COLO829 (cell line): ENCODE results near the gene SPATS2.
"Not testable (repeated sequence)": the region's sequence is repeated elsewhere in the genome, so short reads cannot be mapped to it uniquely, and the experiment has no call there.

ENCODE experiments used
- DNase-seq: peaks from one replicate; pipeline ENCODE4 v3.0.0; 2012; ENCODE audit warnings: low spot score

The SPATS2 gene

DNA sequence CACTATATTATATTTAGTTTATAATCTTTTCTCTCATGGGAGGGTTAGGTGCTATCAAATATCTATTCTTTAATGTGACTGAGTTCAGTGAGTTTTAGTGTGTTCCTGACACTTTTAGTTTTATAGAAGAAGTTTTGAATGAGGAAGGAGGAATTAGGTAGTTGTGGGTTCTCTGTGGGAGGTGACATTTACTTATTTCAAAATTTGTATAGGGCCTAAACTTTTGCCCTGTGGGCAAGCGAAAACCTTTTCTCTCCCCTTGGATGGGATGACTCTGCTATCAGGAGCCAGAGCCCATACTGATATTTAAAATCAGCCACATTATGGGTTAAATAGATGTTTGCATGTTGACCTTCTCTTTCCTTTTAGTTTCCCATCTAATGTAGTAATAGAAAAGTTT lies 43.6 kb downstream of the SPATS2 start:
- no peak for DNase-seq

DNA sequence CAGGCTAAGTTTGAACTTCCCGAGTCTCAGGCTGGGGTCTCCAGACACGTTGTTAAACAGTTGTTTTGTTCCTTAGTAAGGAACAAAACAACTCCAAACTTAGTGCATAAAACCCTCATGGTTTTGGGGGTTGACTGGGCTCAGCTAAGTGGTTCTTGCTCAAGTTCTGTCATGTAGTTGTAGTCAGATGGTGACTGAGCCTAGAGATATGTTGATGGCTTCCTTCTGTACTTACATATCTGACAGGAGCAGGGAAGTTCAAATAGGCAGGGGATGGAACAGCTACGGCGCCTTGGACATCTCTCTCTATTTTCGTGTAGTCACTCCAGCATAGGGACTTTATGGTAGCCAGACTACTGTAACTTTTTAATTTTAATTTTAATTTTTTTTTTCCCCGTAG lies 45.7 kb downstream of the SPATS2 start:
- no peak for DNase-seq

DNA sequence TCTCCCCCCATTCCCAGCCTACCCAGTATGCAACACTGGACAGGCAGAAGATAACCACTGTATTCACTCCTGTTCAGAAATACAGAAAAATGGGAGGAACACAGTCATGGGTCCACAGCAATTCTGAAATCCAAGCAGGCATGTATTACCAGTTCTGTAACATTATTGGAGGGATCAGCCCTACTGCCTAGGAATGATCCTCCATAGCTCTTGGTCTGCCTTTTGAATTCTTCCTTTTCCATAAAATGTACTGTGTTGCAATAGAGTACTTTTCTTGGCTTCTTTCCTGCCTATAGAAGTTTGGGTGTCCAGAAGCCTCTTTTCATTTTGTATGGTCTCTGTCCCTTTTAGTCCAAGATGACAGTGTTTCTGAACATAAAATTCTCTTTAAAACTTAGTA lies 46.5 kb downstream of the SPATS2 start:
- DNase-seq = no peak

DNA sequence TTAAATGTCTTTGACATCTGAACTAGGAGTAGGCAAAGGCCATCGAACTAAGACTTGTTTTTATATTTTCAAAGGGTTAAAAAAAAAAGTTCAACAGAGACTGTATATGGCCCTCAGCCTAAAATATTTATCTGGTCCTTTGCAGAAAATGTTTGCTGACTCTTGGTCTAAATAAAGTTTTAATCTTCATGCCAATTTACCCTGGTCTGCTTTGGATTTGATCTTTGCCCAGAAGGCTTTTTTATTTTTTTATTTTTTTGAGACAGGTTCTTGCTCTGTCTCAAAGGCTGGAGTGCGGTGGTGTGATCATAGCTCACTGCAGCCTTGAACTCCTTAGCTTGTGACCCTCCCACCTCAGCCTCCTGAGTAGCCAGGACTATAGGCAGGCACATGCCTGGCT lies 47.1 kb downstream of the SPATS2 start:
- no peak for DNase-seq

DNA sequence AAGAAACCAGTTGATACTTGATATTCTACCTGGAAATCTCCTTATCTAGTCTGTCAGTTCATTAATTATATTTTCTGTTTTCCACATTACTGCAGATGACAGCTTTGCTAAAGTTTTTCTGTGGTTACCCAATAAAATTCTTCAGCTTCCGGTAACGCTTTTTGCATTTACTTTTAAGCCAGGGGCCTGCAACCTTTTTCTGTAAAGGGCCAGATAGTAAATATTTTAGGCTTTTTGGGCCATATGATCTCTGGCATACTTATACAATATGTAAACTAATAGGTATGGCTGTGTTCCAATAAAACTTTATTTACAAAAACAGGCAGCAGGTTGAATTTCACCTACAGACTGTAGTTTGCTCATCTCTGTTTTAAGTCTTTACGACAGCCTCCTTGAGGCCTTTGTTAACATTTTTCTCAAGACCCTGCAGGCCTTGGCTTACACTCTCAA lies 48.3 kb downstream of the SPATS2 start:
- DNase-seq = no peak

DNA sequence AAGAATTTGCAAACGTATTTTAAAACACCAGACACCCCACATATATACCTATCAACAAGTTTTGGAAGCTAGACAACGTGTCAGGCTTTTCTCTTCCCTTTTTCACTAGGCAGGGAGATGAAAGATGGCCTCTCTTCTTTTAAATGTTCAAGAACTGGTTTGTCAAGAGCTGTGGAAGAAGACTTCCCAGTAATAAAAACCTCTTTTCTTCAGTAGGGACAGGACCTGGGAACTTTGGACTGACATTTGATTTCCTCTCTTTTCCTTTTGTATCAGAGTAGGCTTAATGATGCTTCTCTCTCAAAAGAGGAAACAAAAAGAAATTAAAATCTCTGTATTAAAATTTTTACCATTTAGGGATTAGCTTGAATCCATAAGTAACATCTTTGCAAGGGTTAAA lies 49.6 kb downstream of the SPATS2 start:
- no peak for DNase-seq

DNA sequence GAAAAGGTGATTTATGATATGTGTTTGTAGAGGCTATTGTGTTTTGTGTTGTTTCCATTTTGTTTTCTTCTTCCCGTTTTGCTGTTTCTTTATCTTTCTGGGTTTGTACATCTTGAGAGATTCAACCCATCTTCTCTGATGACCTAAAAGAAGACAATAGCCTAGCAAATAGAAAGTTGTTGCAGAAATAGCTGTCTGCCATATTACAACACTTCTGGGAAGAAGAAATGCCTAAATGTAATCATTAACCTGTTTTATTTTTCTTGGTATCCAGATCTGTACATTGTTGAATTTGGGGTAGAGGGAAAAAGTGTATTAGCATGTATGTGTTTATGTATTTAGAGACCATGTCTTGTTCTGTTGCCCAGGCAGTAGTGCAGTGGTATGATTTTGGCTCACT lies 50.3 kb downstream of the SPATS2 start:
- DNase-seq = no peak

DNA sequence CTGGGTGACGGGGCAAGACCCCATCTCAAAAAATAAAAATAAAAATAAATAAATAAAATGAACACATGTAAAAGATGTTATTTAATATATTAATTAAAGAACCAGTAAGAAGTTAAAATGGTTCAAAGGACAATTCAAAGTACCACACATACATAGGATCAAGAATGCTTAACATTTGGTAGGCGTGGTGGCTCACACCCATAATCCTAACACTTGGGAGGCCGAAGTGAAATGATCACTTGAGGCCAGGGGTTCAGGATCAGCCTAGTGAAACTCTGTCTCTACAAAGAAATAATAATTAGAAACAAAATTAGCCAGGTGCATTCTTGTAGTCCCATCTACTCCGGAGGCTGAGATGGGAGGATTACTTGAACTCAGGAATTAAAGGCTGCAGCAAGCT lies 53.3 kb downstream of the SPATS2 start:
- no peak for DNase-seq

DNA sequence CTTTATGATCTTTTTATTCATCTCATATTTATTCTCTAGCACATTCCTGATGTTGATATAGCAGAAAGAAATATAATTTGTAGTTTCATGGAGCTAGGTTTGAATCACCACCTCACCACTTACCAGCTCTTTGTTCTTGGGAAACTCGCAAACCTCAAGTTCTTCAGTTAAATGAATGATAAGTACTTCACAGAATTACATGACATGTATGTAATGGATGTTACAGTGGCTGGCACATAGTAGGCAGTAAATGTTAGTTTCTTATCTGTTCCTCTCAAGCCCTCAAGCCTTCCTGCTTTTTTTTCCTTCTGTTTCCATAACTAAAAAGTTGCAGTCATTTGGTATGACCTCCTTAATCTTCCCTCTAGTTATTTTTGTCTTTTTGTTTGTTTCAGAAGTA lies 54.9 kb downstream of the SPATS2 start:
- no peak for DNase-seq

DNA sequence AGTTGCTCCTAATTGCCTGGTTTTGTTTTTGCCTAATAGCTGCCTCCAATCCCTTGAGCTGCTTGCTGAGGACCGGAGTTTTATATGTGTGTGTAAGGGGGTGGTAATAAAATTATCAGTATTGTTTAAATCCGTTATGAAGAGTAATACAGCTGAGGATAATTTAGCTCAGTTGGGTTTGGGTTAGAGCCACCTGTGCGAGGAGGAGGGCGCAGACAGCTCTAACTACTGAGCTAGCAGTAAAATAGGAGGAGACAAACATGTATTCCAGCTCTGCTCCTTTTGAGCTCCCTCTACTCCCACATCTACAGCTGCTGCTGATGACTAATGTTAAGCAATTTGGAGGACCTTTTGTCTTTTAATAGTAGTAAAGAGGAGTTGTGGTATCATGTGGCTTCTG lies 61.5 kb downstream of the SPATS2 start:
- peak; percentile 68 for DNase-seq

DNA sequence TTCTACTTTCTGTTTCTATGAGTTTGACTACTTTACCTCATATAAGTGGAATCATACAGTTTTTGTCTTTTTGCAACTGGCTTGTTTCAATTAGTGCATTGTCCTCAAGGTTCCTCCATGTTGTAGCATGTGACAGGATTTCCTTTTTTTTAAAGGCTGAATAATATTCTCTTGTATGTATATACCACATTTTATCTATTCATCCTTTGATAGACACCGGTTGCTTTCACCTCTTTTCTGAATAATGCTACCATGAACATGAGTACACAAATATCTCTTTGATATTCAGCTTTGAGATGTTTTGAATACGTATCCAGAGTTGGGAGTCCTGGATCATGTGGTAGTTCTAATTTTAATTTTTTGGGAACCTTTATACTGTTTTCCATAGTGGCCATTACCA lies 65.4 kb downstream of the SPATS2 start:
- DNase-seq = peak; percentile 76

DNA sequence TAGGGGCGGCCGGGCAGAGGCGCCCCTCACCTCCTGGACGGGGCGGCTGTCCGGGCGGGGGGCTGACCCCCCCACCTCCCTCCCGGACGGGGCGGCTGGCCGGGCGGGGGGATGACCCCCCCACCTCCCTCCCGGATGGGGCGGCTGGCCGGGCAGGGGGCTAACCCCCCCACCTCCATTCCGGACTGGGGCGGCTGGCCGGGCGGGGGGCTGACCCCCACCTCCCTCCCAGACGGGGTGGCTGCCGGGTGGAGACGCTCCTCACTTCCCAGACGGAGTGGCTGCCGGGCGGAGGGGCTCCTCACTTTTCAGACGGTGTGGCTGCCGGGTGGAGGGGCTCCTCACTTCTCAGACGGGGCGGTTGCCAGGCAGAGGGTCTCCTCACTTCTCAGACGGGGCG lies 69.5 kb downstream of the SPATS2 start:
- not testable (repeated sequence) for DNase-seq

DNA sequence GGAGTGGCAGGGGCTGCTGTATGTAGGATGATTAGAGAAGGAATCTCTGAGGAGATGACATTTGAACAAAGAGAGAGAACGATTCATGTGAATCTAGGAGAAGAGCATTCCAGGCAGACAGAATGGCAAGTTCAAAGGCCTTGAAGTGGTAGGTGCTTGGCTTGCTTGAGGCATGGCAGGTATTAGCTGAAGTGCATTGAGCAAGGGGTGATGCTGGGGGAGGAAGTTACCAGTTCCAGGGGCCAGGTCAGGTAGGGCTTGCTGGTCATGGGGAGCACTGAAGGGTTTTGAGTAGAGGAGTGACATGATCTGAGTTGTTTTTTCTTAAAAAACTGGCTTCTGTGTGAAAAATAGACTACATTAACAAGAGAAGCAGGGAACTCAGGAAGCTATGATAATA lies 71.8 kb downstream of the SPATS2 start:
- no peak for DNase-seq

DNA sequence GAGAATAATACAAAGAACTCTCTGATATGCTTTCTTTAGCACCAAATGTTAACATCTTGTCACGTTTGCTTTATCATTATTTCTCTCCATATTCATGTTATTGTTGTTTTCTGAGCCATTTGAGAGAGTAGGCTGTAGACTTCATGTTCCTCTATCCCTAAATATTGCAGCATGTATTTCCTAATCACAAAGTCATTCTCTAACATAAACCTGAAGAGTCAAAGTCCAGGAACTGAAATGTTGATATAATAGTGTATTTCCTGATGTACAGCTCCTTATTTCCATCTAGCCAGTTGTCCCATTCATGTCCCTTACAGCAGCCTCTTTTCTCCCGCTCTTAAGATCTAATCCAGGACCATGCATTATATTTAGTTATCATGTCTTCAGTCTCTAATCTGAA lies 72.8 kb downstream of the SPATS2 start:
- no peak for DNase-seq

DNA sequence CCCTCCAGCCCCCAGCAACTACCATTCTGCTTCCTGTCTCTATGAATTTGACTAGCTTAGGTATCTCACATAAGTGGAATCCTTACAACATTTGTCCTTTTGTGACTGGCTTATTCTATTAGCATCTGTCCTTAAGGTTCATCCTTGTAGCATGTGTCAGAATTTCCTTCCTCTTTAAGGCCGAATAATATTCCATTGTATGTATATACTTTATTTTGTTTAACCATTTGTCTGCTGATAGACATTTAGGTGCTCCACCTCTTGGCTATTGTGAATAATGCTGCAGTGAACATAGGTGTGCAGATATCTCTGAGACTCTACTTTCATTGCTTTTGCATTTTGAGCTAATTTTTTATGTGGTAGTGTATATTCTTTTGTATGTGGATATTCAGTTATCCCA lies 75.7 kb downstream of the SPATS2 start:
- no peak for DNase-seq

DNA sequence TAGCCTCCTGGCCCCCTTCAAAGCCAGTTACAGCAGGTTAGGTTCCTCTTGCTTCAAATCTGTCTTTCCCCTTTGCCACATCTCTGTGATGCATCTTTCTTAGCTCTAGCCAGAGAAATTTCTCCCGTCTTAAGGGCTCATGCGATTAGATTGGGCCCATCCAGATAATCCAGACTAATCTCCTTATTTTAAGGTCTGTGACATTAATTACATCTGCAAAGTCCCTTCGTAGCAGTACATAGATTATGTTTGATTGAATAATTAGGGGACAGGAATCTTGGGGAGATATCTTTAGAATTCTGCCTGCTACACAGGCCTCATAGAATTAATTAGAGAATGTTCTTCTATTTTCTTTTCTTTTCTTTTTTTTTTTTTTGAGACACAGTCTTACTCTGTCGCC lies 79.3 kb downstream of the SPATS2 start:
- no peak for DNase-seq

DNA sequence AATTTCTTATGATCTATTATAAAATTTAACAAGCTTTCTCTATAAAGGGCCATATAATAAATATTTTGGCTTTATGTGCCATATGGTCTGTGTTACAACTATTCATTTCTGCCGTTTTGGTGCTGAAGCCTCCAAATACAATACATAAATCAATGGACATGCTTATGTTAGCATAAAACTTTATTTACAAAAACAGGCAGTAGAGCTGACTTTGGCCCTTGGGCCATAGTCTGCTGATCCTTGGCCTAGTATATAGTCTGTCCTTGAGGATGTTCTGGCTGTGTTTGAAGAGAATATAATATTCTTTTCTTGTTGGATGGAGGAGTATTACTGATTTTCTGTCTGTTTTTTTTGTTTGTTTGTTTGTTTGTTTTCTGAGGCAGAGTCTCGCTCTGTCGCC lies 81.6 kb downstream of the SPATS2 start:
- no peak for DNase-seq

DNA sequence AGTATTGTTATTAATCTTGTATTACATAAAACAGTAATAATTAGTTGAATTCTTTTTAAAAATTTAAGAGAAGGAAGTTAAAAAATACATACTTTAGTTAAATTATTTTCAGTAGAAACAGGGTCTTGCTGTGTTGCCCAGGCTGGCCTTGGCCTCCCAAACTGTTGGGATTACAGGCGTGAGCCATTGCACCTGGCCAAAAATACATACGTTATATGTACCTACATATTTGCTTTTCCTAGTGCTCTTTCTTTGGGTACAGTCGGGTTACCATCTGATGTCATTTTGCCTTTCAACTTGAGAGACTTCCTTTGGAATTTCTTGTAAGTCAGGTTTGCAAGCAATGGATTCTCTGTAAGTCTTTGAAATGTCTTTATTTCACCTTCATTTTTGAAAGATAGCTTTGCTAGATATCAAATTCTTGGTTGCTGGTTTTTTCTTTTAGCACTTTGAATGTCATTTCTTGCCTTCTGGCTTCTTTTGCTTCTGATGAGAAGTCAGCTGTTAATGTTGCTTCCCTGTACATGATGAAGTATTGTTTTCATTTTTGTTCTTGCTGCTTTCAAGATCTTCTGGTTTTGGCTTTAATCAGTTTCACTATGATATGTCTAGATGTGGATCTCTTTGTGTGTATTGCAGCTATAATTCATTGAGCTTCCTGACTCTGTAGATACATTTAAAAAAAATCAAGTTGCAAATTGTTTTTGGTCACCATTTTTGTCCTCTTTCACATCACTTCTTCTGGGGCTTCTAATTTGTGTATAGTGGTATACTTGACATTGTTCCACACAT lies 84.4 kb downstream of the SPATS2 start:
- DNase-seq = no peak

DNA sequence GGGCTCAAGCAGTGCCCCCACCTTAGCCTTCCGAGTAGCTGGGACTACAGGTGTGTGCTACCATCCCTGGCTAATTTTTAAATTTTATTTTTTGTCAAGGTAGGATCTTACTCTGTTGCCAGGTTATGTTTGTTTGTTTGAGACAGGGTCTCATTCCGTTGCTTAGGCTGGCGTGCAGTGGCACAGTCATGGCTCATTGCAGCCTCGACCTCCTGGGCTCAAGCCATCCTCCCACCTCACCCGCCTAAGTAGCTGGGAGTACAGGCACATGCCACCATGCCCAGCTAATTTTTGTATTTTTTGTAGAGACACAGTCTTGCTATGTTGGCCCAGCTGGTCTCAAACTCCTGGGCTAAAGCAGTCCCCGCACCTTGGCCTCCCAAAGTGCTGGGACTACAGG lies 88.2 kb downstream of the SPATS2 start:
- no peak for DNase-seq

DNA sequence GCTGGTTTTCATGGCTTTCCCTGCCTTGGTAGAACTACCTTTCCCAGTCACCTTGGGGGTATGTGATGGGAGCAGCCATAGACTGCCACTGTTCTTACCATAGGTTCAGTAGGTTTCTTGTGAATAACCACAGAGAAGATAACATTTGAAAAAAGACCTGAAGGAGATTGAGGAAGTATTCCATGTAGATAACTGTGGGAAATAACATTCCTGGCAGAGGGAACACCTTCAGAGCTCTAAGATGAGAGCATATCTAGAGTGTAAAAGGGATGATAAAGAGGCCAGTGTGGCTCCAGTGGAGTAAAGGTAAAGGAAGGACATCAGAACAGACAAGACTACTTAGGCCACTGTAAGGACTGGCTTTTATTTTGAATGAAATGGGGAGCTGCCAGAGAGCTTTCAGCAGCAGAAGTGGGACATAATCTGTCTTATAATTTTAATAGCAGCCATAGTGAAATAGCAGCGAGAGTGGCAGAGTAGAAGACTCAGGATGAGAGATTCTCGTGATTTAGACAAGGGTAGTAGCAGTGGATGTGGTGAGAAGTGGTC lies 88.9 kb downstream of the SPATS2 start:
- no peak for DNase-seq

DNA sequence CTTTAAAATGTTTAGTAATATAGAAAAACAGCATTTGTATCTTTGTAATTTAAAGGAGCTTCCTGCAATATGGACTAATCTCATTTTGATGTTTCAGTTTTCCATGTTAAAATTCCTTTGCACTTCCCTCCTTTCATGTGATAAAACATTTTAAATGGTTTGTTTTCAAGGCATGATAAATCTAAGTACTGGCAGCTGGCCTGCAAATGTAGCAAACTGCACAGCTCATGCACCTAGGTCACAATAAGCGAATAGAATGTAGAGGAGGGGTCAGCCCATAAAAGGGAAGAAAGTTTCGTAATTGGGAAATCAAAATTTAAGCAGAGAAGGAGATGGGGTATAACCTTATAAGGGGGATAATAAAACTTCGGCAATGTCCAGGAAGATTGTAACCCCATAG lies 91.6 kb downstream of the SPATS2 start:
- DNase-seq = no peak

DNA sequence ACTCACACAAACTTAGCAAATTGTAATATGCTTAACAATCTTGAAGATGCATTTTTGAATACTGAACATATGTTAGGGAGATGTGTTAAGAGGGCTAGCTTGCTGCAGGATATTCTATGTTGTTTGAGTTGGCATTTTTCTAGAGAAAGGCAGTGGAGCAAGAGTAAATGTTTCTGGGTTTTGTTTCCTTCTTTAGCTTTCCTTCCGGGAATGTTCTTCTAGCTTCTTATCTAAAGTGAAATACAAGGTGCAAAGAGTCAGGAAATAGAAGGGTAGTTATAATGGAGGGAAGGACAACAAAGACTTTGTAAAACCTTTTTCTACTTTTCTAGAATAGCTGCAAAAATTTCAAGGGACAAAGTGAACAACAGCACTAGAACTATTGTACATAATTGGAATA lies 94.0 kb downstream of the SPATS2 start:
- no peak for DNase-seq

DNA sequence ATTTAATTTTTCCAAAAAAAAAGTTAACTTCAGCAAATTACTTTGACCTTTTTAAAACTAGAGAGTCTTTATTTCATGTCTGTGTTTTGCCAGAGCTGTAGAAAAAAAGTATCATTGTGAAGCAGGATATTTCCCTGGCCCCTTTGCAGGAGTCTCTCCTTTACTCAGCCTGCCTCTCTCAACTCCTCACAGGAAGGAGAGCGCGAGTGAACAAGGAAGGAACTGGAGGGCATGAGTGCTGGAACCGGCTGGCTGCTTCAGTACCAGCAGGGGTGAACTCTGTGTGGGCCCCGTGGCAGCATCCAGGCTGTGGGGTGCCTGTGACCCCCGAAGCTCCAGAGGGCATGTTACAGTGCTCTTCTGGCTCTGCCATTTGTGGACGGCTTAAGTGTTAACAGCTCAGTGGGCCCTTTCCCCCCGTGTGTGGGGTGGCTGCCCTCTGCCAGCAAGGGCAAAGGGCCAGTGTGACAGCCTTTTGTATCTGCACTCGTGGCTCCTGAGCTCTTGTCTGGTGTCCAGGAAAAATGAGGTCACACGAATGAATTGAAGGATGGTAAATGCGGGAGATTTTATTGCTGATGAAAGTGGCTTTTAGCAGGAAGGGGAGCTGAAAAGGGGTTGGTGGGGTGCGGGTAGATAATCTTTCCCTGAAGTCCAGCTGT lies 95.0 kb downstream of the SPATS2 start:
- peak; percentile 42 for DNase-seq

DNA sequence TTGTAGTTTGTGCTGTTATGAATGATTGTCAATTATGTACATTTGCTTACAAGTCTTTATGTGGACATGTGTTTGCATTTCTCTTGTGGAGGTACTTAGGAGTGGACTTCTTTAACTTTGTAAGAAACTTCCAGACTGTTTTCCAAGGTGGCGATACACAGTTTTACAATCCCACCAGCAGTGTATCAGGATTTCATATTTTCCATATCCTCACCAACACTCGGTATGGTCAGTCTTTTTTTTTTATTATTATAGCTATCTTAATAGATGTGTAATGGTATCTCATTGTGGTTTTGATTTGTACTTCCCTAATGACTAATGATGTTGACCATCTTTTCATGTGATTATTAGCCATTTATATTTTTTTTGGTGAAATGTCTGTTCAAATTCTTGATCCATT lies 97.9 kb downstream of the SPATS2 start:
- DNase-seq = no peak
